Stimulated activated CD8-positive, alpha-beta memory T cell treated with anti-CD3 and anti-CD28 coated beads, Interleukin-2, amount 100 ng/mL, for 1 hour (primary cell): ENCODE measurements around the gene PTPRG.

Source experiments
- DNase-seq, 2 donors: peaks; one replicate each; pipeline ENCODE4 v3.0.0-alpha.2; 2020; ENCODE audit warnings: low read depth in 2 of 2

The PTPRG gene

DNA sequence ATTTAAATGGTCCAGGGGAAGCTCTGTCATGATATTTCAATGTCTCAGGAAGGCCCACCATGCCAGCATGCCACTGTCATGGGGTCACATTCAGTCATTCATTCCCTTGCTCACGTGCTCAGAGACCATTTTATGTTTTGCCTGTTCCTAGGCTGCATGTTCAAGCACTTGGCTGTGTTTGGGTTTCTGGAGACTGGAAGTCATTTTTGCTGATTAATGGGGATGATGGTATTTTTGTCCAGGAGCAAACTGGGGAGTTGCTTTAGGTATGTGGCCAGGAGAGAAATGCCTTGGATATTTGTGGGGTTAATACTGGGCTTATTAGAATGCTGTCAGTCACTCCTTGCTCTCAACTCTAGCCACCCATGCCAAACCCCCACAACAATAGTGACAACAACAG, 303.5 kb downstream of the PTPRG start:
- DNase-seq, result no peak

DNA sequence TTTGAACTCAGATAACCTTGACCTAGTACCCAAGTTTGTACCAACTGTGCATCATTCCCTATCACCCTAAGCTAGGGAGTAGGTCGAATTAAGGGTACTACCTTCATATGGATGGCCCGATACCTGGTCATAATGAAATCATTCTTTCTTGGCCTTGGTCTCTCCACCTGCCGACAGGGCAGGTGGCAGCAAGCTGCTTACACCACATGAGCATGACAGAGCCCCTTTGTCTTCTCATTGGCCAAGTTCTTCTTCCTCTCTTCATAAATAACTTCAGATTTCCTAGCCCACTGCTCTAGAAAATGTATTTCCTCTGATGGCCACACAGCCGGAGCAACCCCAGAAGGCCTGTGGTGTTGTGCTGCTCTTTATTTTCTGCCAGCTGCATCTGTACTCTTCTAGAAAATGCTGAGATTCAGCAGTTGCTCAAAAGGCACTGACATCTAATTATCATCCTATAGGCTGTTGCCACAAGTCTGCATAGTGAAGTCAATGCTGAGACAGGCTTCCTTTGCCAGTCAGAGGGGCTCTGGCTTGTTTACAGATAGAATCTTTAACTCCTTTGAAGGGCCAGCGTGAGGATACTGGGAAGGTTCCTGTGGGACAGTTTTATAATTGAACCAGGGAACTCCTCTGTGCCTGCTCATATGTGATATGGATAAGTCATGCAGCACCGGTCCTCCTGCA, 304.2 kb downstream of the PTPRG start:
- DNase-seq, result no peak

- no peak for DNase-seq
Measured at GRCh38 chr3:61866153-61866542, 304.8 kb downstream of the PTPRG start.

DNA sequence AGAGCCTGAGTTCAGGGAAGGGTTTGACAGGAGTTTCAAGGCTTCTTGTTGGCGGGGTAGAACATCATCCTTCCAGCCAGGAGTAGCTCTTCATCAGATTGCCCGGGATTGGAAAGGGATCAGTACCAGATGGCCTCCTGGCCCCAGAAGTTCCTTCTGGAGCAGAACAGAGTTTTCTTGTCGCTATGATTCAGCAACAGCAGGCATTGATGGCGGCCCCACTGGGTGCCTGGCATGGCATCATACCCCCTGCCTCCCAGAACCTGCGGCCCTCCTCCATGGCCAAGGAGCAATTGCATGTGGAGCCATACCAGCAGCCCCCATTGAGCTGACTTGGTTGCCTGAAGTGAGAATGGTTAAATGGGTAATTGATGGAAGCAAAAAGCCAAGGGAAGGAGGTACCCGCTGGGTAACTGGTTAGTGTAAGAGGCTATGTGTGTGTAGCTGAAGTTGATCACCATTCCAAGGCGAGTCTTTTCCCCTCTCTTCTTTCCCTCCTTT, 305.6 kb downstream of the PTPRG start:
- no peak for DNase-seq

DNA sequence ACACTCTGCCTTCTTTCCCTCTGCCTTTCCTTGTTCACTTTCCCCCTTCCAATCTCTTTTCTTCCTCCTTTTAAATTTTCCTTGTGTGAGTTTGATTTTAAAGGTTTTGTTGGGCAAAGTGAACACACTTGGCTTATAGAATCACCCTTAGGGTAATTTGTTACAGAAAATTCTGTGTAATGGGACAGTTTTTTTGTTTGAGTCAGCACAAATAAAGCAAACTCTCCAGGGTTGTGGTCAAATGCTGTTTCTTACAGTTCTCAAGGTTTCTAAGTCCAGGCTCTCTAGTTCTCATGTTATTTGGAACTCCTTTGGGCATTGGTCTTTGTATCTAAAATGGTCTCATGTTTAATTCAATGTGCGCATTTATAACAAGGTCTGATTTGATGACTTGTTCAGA, 307.1 kb downstream of the PTPRG start:
- DNase-seq, result no peak

- DNase-seq, result no peak
Measured at GRCh38 chr3:61869371-61869770, 308.0 kb downstream of the PTPRG start.

GRCh38 chr3:61871644-61872043, 310.3 kb downstream of the PTPRG start:
- DNase-seq, result no peak

GRCh38 chr3:61872077-61872706, 310.8 kb downstream of the PTPRG start:
- DNase-seq, result no peak

GRCh38 chr3:61875046-61875844, 313.9 kb downstream of the PTPRG start:
- DNase-seq, result no peak

GRCh38 chr3:61875976-61876671, 314.8 kb downstream of the PTPRG start:
- DNase-seq, result no peak

GRCh38 chr3:61876797-61877196, 315.4 kb downstream of the PTPRG start:
- no peak for DNase-seq

DNA sequence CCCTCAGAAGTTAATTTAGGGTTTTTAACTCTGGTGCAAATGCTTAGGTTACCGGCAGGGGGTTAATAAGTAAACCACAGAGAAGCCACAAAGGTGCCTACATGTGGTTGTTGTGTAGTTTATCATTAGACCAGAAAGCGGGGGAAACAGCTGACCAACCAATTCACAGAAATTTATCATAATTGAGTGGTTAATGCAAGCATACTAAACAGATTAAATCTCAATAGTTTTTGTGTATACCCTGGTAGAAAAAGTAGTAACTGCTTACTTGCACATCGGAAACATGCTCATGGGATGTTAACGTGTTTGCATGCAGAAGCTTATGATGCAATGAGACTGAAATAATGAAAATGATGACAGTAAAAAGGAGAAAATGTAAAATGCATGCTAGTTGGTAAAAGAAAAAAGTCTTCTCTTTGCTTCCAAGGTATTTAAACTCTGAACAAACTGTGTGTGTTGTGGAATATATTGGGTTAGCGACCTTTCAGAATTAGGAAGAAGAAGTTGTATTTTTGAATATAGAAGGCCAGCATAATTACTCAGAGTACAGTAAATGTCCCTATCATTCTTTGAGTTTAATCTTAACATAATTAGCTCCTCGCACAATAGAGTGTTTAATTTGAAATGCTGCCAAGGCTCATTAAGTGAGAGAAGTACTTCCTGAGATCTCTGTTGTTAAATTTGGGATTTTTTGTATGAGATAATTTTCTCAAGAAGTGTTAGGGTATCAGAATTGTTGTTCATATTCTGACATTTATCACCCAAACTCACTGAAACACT, 316.2 kb downstream of the PTPRG start:
- no peak for DNase-seq

DNA sequence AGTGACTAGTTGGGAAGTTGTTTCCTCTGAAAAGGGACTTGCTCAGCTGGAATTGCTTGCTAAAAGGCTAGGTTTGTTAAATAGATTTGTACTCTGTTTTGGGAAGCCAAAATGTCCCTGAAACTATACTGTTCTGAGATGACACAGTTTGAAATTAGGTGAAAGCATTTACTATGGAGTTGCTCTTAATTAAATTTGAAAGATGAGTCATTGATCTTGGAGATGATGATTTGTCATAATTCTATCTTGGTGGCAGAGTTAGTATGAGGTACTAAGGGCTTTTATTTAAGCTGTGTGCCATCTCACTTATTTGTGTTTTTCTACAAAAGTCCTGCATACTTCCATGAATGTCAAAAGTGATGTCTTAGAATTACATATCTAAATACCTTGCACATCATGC, 320.9 kb downstream of the PTPRG start:
- no peak for DNase-seq

DNA sequence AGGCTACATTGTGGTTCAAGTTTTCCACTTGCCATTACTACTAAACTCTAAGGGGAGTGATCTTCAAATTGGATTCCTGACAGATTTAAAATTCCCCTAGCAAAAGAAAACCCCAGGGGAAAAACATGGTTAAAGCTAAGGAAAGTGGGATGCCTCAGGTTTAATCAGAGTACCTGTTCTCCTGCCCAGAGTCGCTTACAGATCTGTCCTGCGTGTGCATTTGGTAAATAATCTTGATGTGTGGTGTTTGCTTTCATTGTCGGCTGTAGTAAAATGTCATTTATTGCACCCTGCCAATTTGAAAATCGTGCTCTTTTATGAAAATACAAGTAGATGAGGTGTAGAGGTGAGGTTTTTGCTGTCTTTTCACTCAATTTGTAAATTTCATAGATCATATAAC, 323.4 kb downstream of the PTPRG start:
- no peak for DNase-seq

- DNase-seq, result no peak
Measured at GRCh38 chr3:61885414-61885813, 324.0 kb downstream of the PTPRG start.

DNA sequence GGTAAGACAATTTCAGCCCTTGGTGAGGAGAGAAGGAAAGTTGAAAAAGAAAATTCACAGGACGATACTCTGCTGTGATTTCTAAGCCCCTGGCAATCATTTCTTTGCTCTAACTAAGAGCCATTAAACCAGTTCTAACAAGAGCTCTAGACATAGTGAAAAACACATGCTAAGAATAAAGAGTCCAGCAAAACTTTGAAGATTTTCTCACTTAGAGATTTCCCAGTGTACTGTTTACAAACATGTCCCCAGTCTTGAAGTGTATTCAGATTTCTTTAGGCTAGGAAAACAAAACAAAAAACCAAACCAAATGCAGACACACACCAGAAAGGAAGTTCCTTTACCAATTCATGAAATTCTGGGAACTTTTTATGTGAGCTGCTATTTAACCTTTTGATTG, 325.8 kb downstream of the PTPRG start:
- no peak for DNase-seq

- DNase-seq, result no peak
Measured at GRCh38 chr3:61889259-61889658, 327.9 kb downstream of the PTPRG start.

DNA sequence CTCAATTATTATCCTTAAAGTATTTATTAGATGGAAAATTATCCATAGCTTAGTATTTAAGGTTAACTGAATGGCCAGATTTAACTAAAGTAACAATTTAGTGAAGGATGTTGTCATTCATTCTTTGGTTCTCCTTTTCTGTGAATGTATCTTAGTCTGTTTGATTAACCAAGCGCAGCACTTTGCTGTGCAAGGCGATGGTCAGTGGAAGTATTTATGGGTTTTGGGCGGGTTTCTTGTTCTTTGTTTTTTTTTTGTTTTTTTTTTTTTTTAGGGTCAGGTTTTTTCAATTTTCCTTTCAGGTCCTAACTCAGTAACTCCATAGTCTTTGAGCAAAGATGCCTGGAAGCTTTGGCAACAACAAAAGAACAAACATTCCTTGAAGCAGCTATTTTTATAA, 328.8 kb downstream of the PTPRG start:
- no peak for DNase-seq

GRCh38 chr3:61890586-61890985, 329.2 kb downstream of the PTPRG start:
- DNase-seq, result no peak

- no peak for DNase-seq
Measured at GRCh38 chr3:61892891-61893290, 331.5 kb downstream of the PTPRG start.

- no peak for DNase-seq
Measured at GRCh38 chr3:61893840-61894566, 332.6 kb downstream of the PTPRG start.
